HCT116 (cell line): ENCODE results near the gene P2RY4.

Experiments used
- CEBPB ChIP-seq: IDR thresholded peaks from 2 replicates; pipeline ENCODE4 v1.6.1; 2012; ENCODE audit warnings: low read depth
- EGR1 ChIP-seq: IDR thresholded peaks from 2 replicates; pipeline ENCODE4 v1.6.1; 2012; ENCODE audit warnings: low read depth
- EZH2 ChIP-seq: fragments of 200-600 bp; sonication (generic); IDR thresholded peaks from 2 replicates; pipeline ENCODE4 v1.6.1; 2017; ENCODE audit warnings: antibody characterized with exemption, mixed run types
- JUND ChIP-seq: IDR thresholded peaks from 2 replicates; pipeline ENCODE4 v1.6.1; 2012
- POLR2A ChIP-seq: IDR thresholded peaks from 2 replicates; pipeline ENCODE4 v1.7.0; 2011; ENCODE audit warnings: borderline replicate concordance; ENCODE audit not compliant: insufficient read depth, insufficient read length; ENCODE audit errors: extremely low read depth
- POLR2AphosphoS5 ChIP-seq: IDR thresholded peaks from 2 replicates; pipeline ENCODE4 v1.6.1; 2011; ENCODE audit warnings: mild to moderate bottlenecking, low read depth, low read length, moderate library complexity
- RAD21 ChIP-seq: IDR thresholded peaks from 2 replicates; pipeline ENCODE4 v1.6.1; 2012; ENCODE audit warnings: low read depth, mild to moderate bottlenecking
- YY1 ChIP-seq: IDR thresholded peaks from 2 replicates; pipeline ENCODE4 v1.6.1; 2011; ENCODE audit warnings: low read length, low read depth, moderate library complexity, mild to moderate bottlenecking; ENCODE audit not compliant: insufficient replicate concordance; ENCODE audit errors: extremely low read depth
- ZFX ChIP-seq: fragments of 450-650 bp; IDR thresholded peaks from 2 replicates; pipeline ENCODE4 v1.6.1; 2017
- ZNF274 ChIP-seq: fragments of 200-500 bp; sonication (Bioruptor generic); IDR thresholded peaks from 2 replicates; pipeline ENCODE4 v1.6.1; 2014; ENCODE audit warnings: mild to moderate bottlenecking, low read depth, low read length, inconsistent platforms
- TF ChIP-seq, protein P1 (sequence below), 3 experiments: fragments of 200-600 bp in 1 of 3; sonication (generic) in 1 of 3; IDR thresholded peaks in 2 of 3; conservative IDR thresholded peaks in 1 of 3; 2 replicates each; pipeline ENCODE4 v1.5.1; 2012 to 2017; ENCODE audit warnings: low read depth in 2 of 3, low read length in 2 of 3, antibody characterized with exemption in 1 of 3, borderline replicate concordance in 1 of 3, control low read depth in 1 of 3, mild to moderate bottlenecking in 1 of 3, mixed read lengths in 1 of 3, mixed run types in 1 of 3, moderate library complexity in 1 of 3; ENCODE audit not compliant: insufficient read depth in 1 of 3
- TF ChIP-seq, protein P2 (sequence below): IDR thresholded peaks from 2 replicates; pipeline ENCODE4 v1.6.1; 2012; ENCODE audit warnings: low read depth

DNA sequence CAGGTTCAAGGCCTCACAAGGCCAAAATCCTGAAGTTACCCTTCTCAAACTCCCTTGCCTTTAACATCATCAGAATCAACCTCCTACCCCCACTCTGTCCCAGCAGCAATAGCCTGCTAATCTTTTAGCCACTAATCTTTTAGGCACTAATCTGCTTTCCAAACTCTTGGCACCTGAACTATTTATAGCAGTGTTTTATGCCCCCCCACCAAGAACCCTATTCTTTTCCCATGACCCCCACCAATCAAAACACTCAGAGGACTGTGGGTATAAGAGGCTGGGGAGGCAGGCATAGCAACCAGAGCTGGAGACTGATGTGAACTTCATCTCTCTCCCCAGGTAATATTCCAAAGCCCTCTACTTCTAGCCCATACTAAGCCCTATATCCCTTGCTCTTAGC, 8.0 kb upstream of the P2RY4 start, which contains the start of gene ARR3:
- TF ChIP-seq, protein P1, sequence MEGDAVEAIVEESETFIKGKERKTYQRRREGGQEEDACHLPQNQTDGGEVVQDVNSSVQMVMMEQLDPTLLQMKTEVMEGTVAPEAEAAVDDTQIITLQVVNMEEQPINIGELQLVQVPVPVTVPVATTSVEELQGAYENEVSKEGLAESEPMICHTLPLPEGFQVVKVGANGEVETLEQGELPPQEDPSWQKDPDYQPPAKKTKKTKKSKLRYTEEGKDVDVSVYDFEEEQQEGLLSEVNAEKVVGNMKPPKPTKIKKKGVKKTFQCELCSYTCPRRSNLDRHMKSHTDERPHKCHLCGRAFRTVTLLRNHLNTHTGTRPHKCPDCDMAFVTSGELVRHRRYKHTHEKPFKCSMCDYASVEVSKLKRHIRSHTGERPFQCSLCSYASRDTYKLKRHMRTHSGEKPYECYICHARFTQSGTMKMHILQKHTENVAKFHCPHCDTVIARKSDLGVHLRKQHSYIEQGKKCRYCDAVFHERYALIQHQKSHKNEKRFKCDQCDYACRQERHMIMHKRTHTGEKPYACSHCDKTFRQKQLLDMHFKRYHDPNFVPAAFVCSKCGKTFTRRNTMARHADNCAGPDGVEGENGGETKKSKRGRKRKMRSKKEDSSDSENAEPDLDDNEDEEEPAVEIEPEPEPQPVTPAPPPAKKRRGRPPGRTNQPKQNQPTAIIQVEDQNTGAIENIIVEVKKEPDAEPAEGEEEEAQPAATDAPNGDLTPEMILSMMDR (IDR thresholded peaks at IDR 0.05 in 2 of 3, conservative IDR thresholded peaks at IDR 0.05 in 1 of 3; ENCODE audit: borderline replicate concordance in 1 of 3, insufficient read depth in 1 of 3, low read depth in 2 of 3, low read length in 2 of 3): no peak
- TF ChIP-seq POLR2A (no peak), ZFX (no peak), EZH2 (no peak), CEBPB (no peak), POLR2AphosphoS5 (no peak), RAD21 (no peak), ZNF274 (no peak), JUND (no peak), EGR1 (no peak), YY1 (no peak)
- TF ChIP-seq, protein P2, sequence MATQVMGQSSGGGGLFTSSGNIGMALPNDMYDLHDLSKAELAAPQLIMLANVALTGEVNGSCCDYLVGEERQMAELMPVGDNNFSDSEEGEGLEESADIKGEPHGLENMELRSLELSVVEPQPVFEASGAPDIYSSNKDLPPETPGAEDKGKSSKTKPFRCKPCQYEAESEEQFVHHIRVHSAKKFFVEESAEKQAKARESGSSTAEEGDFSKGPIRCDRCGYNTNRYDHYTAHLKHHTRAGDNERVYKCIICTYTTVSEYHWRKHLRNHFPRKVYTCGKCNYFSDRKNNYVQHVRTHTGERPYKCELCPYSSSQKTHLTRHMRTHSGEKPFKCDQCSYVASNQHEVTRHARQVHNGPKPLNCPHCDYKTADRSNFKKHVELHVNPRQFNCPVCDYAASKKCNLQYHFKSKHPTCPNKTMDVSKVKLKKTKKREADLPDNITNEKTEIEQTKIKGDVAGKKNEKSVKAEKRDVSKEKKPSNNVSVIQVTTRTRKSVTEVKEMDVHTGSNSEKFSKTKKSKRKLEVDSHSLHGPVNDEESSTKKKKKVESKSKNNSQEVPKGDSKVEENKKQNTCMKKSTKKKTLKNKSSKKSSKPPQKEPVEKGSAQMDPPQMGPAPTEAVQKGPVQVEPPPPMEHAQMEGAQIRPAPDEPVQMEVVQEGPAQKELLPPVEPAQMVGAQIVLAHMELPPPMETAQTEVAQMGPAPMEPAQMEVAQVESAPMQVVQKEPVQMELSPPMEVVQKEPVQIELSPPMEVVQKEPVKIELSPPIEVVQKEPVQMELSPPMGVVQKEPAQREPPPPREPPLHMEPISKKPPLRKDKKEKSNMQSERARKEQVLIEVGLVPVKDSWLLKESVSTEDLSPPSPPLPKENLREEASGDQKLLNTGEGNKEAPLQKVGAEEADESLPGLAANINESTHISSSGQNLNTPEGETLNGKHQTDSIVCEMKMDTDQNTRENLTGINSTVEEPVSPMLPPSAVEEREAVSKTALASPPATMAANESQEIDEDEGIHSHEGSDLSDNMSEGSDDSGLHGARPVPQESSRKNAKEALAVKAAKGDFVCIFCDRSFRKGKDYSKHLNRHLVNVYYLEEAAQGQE: no peak
